NK-92 (cell line): ENCODE data around the gene AGL.
"Not testable (repeated sequence)": the region's sequence is repeated elsewhere in the genome, so short reads cannot be mapped to it uniquely, and the experiment has no call there.

Source experiments
- DNase-seq: peaks from one replicate; lab custom pipeline; 2025; ENCODE audit not compliant: unreplicated experiment; lab: John Stamatoyannopoulos, UW

Gene AGL

GRCh38 chr1:99850459-99851291 lies 514 bp downstream of the AGL start:
- no peak for DNase-seq

GRCh38 chr1:99851850-99852454 lies 1.8 kb downstream of the AGL start:
- no peak for DNase-seq

- no peak for DNase-seq
Measured at GRCh38 chr1:99852648-99853047, 2.5 kb downstream of the AGL start.

- no peak for DNase-seq
Measured at GRCh38 chr1:99855914-99856450, 5.8 kb downstream of the AGL start.

- DNase-seq, result not testable (repeated sequence)
Measured at GRCh38 chr1:99857041-99857440, 6.9 kb downstream of the AGL start.

- DNase-seq, result no peak
Measured at GRCh38 chr1:99858286-99858685, 8.1 kb downstream of the AGL start.

GRCh38 chr1:99858881-99859280 lies 8.7 kb downstream of the AGL start:
- no peak for DNase-seq

- no peak for DNase-seq
Measured at GRCh38 chr1:99860703-99861102, 10.5 kb downstream of the AGL start.

- no peak for DNase-seq
Measured at GRCh38 chr1:99867682-99868081, 17.5 kb downstream of the AGL start.

GRCh38 chr1:99869304-99869703 lies 19.1 kb downstream of the AGL start:
- no peak for DNase-seq

- DNase-seq, result no peak
Measured at GRCh38 chr1:99869723-99870122, 19.6 kb downstream of the AGL start.

- DNase-seq, result no peak
Measured at GRCh38 chr1:99872063-99872462, 21.9 kb downstream of the AGL start.

GRCh38 chr1:99877568-99877967 lies 27.4 kb downstream of the AGL start:
- DNase-seq, result no peak

- DNase-seq, result no peak
Measured at GRCh38 chr1:99886179-99886578, 36.0 kb downstream of the AGL start.

GRCh38 chr1:99886841-99887240 lies 36.7 kb downstream of the AGL start:
- no peak for DNase-seq

- DNase-seq, result no peak
Measured at GRCh38 chr1:99887890-99888289, 37.7 kb downstream of the AGL start.

GRCh38 chr1:99891997-99892396 lies 41.8 kb downstream of the AGL start:
- DNase-seq, result no peak

GRCh38 chr1:99903278-99903677 lies 53.1 kb downstream of the AGL start:
- DNase-seq, result not testable (repeated sequence)

- DNase-seq, result no peak
Measured at GRCh38 chr1:99906535-99906934, 56.4 kb downstream of the AGL start.

GRCh38 chr1:99917214-99917613 lies 67.1 kb downstream of the AGL start:
- DNase-seq, result no peak

GRCh38 chr1:99919220-99919619 lies 69.1 kb downstream of the AGL start:
- no peak for DNase-seq

GRCh38 chr1:99934801-99935200 lies 84.6 kb downstream of the AGL start:
- DNase-seq, result no peak
